Measurements from ENCODE around the gene ATP13A3. TPM values are rescaled to one million over a fixed set of nuclear protein-coding genes. Genes with fewer than 3 reads are reported as not detected.

The ATP13A3 gene
- total and polyA plus RNA-seq, 9 of the 15 experiments (the other 6 are each of a cell fraction or from before 2014, with no cell fraction given): 16.6 to 135 (median 86.6) TPM

- TF ChIP-seq IRF1 (CRISPR knock-in tag; IDR thresholded peaks at IDR 0.05; ENCODE audit: borderline replicate concordance) (no peak), ARID2 (IDR thresholded peaks at IDR 0.05) (no peak), NFE2 (IDR thresholded peaks at IDR 0.05; ENCODE audit: low read depth) (no peak)
Observed at GRCh38 chr3:194407423-194407822, 79.4 kb downstream of the ATP13A3 start (continued).

- POLR2A ChIA-PET: no interaction called here
- TF ChIP-seq SNIP1 (IDR thresholded peaks at IDR 0.05; ENCODE audit: low read depth) (no peak), MEIS2 (IDR thresholded peaks at IDR 0.05; ENCODE audit: partially characterized antibody) (no peak), CREM (IDR thresholded peaks at IDR 0.05; ENCODE audit: low read depth) (no peak), ZBTB9 (CRISPR knock-in tag; IDR thresholded peaks at IDR 0.05) (no peak), MITF (IDR thresholded peaks at IDR 0.05) (no peak), GTF3C2 (IDR thresholded peaks at IDR 0.05; ENCODE audit: borderline replicate concordance, extremely low read depth, insufficient read length) (no peak), PML (IDR thresholded peaks at IDR 0.05; ENCODE audit: low read length) (no peak), MAZ (CRISPR knock-in tag; conservative IDR thresholded peaks at IDR 0.05 in 1 of 2, IDR thresholded peaks at IDR 0.05 in 1 of 2) (no peak), ZNF740 (CRISPR knock-in tag; IDR thresholded peaks at IDR 0.05) (no peak), ZNF740 (tag; IDR thresholded peaks at IDR 0.05) (no peak)
Observed at GRCh38 chr3:194405766-194406165, 81.0 kb downstream of the ATP13A3 start.

More at GRCh38 chr3:194405766-194406165, 81.0 kb downstream of the ATP13A3 start:
- Histone ChIP-seq H3K4me1 (replicated peaks in 1 of 2; ENCODE audit: control insufficient read depth in 2 of 2, insufficient read depth in 2 of 2, low read length in 2 of 2) (no peaks in the 10 kb centered on the region; a peak in 2 of 5 replicates), H3K27ac (ENCODE audit: extremely low read depth, low read depth, low read length) (no peak overlapping the region), H3K79me2 (ENCODE audit: control insufficient read depth, insufficient read depth, low read length) (no peaks in the 10 kb centered on the region), H3K9me3 (replicated peaks; ENCODE audit: control insufficient read depth, insufficient read depth, low read depth, low read length) (no peaks in the 10 kb centered on the region), H3K9me1 (ENCODE audit: control insufficient read depth, insufficient read depth, low read length) (no peaks in the 10 kb centered on the region), H3K9ac (ENCODE audit: insufficient read depth in 1 of 2, low read depth in 2 of 2, low read length in 2 of 2) (no peak overlapping the region), H3K36me3 (ENCODE audit: control insufficient read depth, insufficient read depth, low read length) (peaks cover 46% of the 10 kb centered on the region), H4K20me1 (replicated peaks; ENCODE audit: control insufficient read depth, insufficient read depth, low read length) (no peaks in the 10 kb centered on the region), H3K27me3 (ENCODE audit: control insufficient read depth in 2 of 2, insufficient read depth in 2 of 2, low read length in 2 of 2) (no peaks in the 10 kb centered on the region), H2AFZ (ENCODE audit: low read depth, low read length) (no peak overlapping the region), H3K4me3 (no peak overlapping the region), H3K4me2 (ENCODE audit: insufficient read depth, low read length) (no peak overlapping the region)
- no TSS peak for BruUV-seq (replicated peaks)
- DNase-seq (ENCODE audit: extremely low read depth in 1 of 4, low spot score in 3 of 4): no peak
- 92% methylated on average over 2 of the region's 2 CpGs for WGBS (ENCODE audit: insufficient coverage, low coverage, missing lambda C conversion rate)
- no peak for FAIRE-seq
- intact Hi-C loops (cut with micrococcal nuclease) (loop anchor here (2.0 kb wide), 1 partner anchor 61 kb away; no protein-coding TSS in a partner anchor), in situ Hi-C loops (cut with MboI) (no loop called here)
- CTCF ChIA-PET (ENCODE audit: low intra/inter-chr PET ratio): interaction anchor here (2.4 kb wide), 1 partner anchor 72 kb away, joined by 19 read pairs; no protein-coding TSS in a partner anchor
- ATAC-seq: no peak
